PC-3 (cell line): Measurements from ENCODE around the gene NR2E1.

Experiments
- EZH2 ChIP-seq: fragments of 300-600 bp; sonication (generic); IDR thresholded peaks from one replicate; pipeline ENCODE4 v1.6.1; 2017; ENCODE audit warnings: antibody characterized with exemption, mild to moderate bottlenecking, low read length; ENCODE audit not compliant: unreplicated experiment
- TF ChIP-seq, protein P1 (sequence below): fragments of 300-600 bp; sonication (generic); conservative IDR thresholded peaks from 2 replicates; pipeline ENCODE4 v1.5.1; 2017; ENCODE audit warnings: antibody characterized with exemption, low read depth, mild to moderate bottlenecking, low read length

DNA sequence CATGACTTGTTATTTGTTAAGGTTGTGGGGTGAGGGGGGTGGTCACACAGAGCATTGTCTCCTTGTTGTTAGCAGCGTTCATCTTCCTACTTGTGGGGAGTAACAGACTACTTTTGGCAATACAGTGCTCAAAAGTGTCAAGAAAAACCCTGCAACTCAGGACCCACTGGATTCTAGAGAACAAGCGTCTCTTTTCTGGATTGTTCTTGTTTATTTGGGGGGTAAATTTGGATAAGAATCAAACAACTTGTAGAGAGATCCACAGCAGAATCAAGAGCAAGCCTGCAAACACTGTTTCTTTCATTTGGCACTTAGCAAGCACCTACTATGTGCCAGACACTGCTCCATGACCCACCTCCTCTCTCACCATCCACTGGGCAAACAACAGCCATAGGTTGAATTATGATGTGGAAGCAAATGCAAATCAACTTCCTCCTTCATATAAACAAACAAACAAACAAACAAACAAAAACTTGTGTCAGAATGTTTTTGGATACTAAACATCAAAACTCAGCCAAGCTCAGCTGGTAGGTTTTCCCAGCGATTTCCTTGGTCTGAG is 4.0 kb upstream of the NR2E1 start:
- TF ChIP-seq, protein P1, sequence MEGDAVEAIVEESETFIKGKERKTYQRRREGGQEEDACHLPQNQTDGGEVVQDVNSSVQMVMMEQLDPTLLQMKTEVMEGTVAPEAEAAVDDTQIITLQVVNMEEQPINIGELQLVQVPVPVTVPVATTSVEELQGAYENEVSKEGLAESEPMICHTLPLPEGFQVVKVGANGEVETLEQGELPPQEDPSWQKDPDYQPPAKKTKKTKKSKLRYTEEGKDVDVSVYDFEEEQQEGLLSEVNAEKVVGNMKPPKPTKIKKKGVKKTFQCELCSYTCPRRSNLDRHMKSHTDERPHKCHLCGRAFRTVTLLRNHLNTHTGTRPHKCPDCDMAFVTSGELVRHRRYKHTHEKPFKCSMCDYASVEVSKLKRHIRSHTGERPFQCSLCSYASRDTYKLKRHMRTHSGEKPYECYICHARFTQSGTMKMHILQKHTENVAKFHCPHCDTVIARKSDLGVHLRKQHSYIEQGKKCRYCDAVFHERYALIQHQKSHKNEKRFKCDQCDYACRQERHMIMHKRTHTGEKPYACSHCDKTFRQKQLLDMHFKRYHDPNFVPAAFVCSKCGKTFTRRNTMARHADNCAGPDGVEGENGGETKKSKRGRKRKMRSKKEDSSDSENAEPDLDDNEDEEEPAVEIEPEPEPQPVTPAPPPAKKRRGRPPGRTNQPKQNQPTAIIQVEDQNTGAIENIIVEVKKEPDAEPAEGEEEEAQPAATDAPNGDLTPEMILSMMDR = no peak
- no peak for TF ChIP-seq EZH2
